ENCODE measurements around the gene RCSD1.
"Not testable (repeated sequence)": the region's sequence is repeated elsewhere in the genome, so short reads cannot be mapped to it uniquely, and the experiment has no call there.

The RCSD1 gene

DNA sequence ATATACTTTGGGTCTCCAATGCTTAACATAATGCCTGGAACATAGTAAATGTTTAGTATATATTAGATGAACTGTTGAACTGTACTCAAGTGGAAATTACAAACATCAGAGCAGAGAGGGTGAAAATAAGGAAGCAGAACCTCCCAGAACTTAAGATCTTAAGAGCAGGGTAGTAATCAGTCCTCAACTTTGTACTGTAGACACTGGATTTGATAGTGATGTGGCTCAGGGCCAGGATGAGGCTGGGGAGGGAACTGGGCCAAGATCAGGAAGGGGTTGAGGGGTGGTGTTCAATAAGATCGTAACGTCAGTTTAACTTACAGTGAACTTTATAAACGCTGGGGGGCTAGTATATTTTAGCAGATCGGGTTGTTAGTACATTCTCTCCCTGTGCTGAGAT, 107.1 kb downstream of the RCSD1 start:
- Histone ChIP-seq H3K27ac (ENCODE audit: poor library complexity, severe bottlenecking) (no peak overlapping the region), H3K4me1 (ENCODE audit: insufficient read depth, poor library complexity, severe bottlenecking) (no peaks in the 10 kb centered on the region), H3K36me3 (ENCODE audit: low read depth) (0 out of 2 replicates have a peak, but pooled peaks cover 3% of the 10 kb centered on the region), H3K4me3 (ENCODE audit: severe bottlenecking) (no peak overlapping the region), H3K27me3 (ENCODE audit: insufficient read depth, poor library complexity, severe bottlenecking) (no peaks in the 10 kb centered on the region), H3K9me3 (ENCODE audit: severe bottlenecking) (peaks cover 7% of the 10 kb centered on the region)
- DNase-seq (ENCODE audit: low spot score) = no peak
- no peak for ATAC-seq (ENCODE audit: low read depth)
- TF ChIP-seq, protein P1, sequence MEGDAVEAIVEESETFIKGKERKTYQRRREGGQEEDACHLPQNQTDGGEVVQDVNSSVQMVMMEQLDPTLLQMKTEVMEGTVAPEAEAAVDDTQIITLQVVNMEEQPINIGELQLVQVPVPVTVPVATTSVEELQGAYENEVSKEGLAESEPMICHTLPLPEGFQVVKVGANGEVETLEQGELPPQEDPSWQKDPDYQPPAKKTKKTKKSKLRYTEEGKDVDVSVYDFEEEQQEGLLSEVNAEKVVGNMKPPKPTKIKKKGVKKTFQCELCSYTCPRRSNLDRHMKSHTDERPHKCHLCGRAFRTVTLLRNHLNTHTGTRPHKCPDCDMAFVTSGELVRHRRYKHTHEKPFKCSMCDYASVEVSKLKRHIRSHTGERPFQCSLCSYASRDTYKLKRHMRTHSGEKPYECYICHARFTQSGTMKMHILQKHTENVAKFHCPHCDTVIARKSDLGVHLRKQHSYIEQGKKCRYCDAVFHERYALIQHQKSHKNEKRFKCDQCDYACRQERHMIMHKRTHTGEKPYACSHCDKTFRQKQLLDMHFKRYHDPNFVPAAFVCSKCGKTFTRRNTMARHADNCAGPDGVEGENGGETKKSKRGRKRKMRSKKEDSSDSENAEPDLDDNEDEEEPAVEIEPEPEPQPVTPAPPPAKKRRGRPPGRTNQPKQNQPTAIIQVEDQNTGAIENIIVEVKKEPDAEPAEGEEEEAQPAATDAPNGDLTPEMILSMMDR (IDR thresholded peaks at IDR 0.05; ENCODE audit: poor library complexity, severe bottlenecking) = no peak

DNA sequence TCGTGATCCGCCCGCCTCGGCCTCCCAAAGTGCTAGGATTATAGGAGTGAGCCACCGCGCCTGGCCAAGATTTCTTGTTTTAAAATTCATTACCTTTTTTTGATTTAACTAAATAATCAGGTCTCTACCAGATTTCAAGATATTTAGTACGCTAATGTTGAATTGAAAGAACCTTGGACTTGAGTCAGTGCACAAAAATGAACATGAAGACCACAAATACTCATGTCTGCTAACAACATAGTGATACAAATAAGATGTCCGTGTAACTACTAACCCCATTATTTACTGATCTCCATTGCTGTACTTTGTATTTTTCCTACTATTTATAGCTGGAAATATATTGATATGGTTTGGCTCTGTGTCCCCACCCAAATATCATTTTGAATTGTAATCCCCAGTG, 108.1 kb downstream of the RCSD1 start:
- no peaks in the 10 kb centered on the region for H3K27me3 ChIP-seq (ENCODE audit: insufficient read depth, poor library complexity, severe bottlenecking)
- DNase-seq (ENCODE audit: low spot score) = no peak
- ATAC-seq (ENCODE audit: low read depth) = no peak
- 0 out of 2 replicates have a peak, but pooled peaks cover 3% of the 10 kb centered on the region for H3K36me3 ChIP-seq (ENCODE audit: low read depth)
- H3K27ac ChIP-seq (ENCODE audit: poor library complexity, severe bottlenecking) = no peak overlapping the region
- peaks cover 7% of the 10 kb centered on the region for H3K9me3 ChIP-seq (ENCODE audit: severe bottlenecking)
- H3K4me1 ChIP-seq (ENCODE audit: insufficient read depth, poor library complexity, severe bottlenecking) = no peaks in the 10 kb centered on the region
- TF ChIP-seq, protein P1 (IDR thresholded peaks at IDR 0.05; ENCODE audit: poor library complexity, severe bottlenecking) = no peak
- no peak overlapping the region for H3K4me3 ChIP-seq (ENCODE audit: severe bottlenecking)

DNA sequence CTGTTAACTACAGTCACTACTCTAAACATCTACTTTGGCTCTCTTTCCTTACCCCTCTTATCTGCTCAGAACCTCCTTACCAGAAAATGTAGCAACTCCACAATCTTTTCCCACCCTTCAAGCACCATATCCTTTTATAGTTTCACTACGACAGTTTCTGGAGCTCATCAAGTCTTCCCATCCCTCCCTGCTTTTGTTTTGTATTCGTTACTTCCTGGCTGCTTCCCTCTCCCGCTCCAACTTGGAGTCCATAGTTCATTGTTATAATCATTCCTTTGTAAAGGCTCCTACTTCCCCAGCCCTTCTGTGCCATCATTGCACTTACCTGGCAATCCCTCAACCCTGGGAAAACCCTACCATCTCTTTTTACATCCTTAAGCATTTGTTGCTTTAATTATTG, 109.7 kb downstream of the RCSD1 start:
- TF ChIP-seq, protein P1 (IDR thresholded peaks at IDR 0.05; ENCODE audit: poor library complexity, severe bottlenecking) = no peak
- no peak for DNase-seq (ENCODE audit: low spot score)
- H3K27me3 ChIP-seq (ENCODE audit: insufficient read depth, poor library complexity, severe bottlenecking) = no peaks in the 10 kb centered on the region
- H3K36me3 ChIP-seq (ENCODE audit: low read depth) = 0 out of 2 replicates have a peak, but pooled peaks cover 3% of the 10 kb centered on the region
- peaks cover 5% of the 10 kb centered on the region for H3K9me3 ChIP-seq (ENCODE audit: severe bottlenecking)
- no peak overlapping the region for H3K4me3 ChIP-seq (ENCODE audit: severe bottlenecking)
- H3K4me1 ChIP-seq (ENCODE audit: insufficient read depth, poor library complexity, severe bottlenecking) = no peaks in the 10 kb centered on the region
- H3K27ac ChIP-seq (ENCODE audit: poor library complexity, severe bottlenecking) = no peak overlapping the region
- no peak for ATAC-seq (ENCODE audit: low read depth)

DNA sequence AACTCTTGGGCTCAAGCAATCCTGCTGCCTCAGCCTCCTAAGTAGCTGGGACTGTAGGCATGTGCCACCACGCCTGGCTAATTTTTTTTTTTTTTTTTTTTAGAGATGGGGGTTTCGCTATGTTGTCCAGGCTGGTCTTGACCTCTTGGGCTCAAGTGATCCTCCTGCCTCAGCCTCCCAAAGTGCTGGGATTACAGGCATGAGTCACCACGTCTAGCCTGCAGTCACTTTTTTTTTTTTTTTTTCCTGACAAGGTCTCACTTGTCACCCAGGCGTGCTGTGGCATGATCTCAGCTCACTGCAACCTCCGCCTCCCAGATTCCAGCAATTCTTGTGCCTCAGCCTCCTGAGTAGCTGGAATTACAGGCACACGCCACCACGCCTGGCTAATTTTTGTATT, 111.1 kb downstream of the RCSD1 start:
- ATAC-seq (ENCODE audit: low read depth); DNase-seq (ENCODE audit: low spot score); H3K36me3 ChIP-seq (ENCODE audit: low read depth); H3K27ac ChIP-seq (ENCODE audit: poor library complexity, severe bottlenecking); H3K4me3 ChIP-seq (ENCODE audit: severe bottlenecking); H3K4me1 ChIP-seq (ENCODE audit: insufficient read depth, poor library complexity, severe bottlenecking); H3K9me3 ChIP-seq (ENCODE audit: severe bottlenecking); H3K27me3 ChIP-seq (ENCODE audit: insufficient read depth, poor library complexity, severe bottlenecking): not testable (repeated sequence)

DNA sequence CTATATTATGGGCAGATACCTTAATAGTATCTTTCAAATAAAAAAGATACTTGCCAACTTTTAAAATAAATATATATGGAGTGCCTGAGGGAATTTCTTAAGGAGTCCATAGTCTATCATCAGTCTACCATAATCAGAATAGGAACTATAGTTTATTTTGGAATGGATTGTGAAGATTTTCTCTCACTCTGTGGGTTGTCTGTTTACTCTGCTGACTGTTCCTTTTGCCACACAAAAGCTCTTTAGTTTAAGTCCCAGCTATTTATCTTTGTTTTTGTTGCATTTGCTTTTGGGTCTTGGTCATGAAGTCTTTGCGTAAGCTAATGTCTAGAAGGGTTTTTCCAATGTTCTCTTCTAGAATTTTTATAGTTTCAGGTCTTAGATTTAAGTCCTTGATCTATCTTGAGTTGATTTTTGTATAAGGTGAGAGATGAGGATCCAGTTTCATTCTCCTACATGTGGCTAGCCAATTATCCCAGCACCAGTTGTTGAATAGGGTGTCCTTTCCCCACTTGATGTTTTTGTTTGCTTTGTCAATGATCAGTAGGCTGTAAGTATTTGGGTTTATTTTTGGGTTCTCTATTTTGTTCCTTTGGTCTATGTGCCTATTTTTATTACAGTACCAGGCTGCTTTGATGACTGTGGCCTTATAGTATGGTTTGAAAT, 112.5 kb downstream of the RCSD1 start:
- not testable (repeated sequence) for H3K4me3 ChIP-seq (ENCODE audit: severe bottlenecking); H3K27ac ChIP-seq (ENCODE audit: poor library complexity, severe bottlenecking); H3K4me1 ChIP-seq (ENCODE audit: insufficient read depth, poor library complexity, severe bottlenecking); H3K9me3 ChIP-seq (ENCODE audit: severe bottlenecking); DNase-seq (ENCODE audit: low spot score); H3K27me3 ChIP-seq (ENCODE audit: insufficient read depth, poor library complexity, severe bottlenecking); ATAC-seq (ENCODE audit: low read depth); H3K36me3 ChIP-seq (ENCODE audit: low read depth)

DNA sequence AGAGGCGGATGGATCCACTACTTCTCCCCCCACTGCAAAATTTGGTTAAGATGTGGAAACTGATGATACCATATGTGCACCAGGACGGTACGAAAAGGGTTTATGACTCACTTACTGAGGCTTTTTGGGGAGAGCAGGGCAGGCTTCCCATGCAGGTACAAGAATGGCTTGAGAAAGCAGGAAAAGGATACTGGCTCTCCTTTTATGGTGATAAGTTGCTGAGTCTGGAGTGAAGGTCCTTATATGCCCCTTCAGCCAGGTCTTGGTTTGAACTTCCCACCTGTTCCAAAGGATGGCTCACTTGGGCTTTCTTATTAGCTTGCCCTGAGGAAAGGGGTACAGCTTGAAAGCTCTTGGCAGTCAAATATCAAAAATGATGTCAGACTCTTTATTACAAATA, 114.9 kb downstream of the RCSD1 start:
- no peak overlapping the region for H3K4me3 ChIP-seq (ENCODE audit: severe bottlenecking)
- H3K36me3 ChIP-seq (ENCODE audit: low read depth) = no peaks in the 10 kb centered on the region
- no peak overlapping the region for H3K27ac ChIP-seq (ENCODE audit: poor library complexity, severe bottlenecking)
- TF ChIP-seq, protein P1 (IDR thresholded peaks at IDR 0.05; ENCODE audit: poor library complexity, severe bottlenecking) = no peak
- DNase-seq (ENCODE audit: low spot score) (no peak), ATAC-seq (ENCODE audit: low read depth) (no peak)
- H3K9me3 ChIP-seq (ENCODE audit: severe bottlenecking) = no peaks in the 10 kb centered on the region
- H3K4me1 ChIP-seq (ENCODE audit: insufficient read depth, poor library complexity, severe bottlenecking) = peaks cover 15% of the 10 kb centered on the region
- no peaks in the 10 kb centered on the region for H3K27me3 ChIP-seq (ENCODE audit: insufficient read depth, poor library complexity, severe bottlenecking)
